Measurements from ENCODE around the gene OSTN.

- TF ChIP-seq POLR2A (IDR thresholded peaks at IDR 0.05) (no peak), CTCF (IDR thresholded peaks at IDR 0.05) (no peak)
Measured at GRCh38 chr3:191301017-191301416, 102.0 kb downstream of the OSTN start.
